Measurements from ENCODE around the gene ARMC8.

ARMC8 gene

GRCh38 chr3:138184994-138185393 lies 2.1 kb upstream of the ARMC8 start:
- DNase-seq (ENCODE audit: low spot score): no peak
- Histone ChIP-seq H3K27ac (no peak overlapping the region), H3K4me3 (no peak overlapping the region)
- TF ChIP-seq, protein P1, sequence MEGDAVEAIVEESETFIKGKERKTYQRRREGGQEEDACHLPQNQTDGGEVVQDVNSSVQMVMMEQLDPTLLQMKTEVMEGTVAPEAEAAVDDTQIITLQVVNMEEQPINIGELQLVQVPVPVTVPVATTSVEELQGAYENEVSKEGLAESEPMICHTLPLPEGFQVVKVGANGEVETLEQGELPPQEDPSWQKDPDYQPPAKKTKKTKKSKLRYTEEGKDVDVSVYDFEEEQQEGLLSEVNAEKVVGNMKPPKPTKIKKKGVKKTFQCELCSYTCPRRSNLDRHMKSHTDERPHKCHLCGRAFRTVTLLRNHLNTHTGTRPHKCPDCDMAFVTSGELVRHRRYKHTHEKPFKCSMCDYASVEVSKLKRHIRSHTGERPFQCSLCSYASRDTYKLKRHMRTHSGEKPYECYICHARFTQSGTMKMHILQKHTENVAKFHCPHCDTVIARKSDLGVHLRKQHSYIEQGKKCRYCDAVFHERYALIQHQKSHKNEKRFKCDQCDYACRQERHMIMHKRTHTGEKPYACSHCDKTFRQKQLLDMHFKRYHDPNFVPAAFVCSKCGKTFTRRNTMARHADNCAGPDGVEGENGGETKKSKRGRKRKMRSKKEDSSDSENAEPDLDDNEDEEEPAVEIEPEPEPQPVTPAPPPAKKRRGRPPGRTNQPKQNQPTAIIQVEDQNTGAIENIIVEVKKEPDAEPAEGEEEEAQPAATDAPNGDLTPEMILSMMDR (IDR thresholded peaks at IDR 0.05): no peak

- peak overlapping the region; percentile 97 for H3K4me3 ChIP-seq
- no peak overlapping the region for H3K27ac ChIP-seq
- TF ChIP-seq, protein P1 (IDR thresholded peaks at IDR 0.05): no peak
- DNase-seq (ENCODE audit: low spot score): no peak
Observed at GRCh38 chr3:138186221-138186620, 880 bp upstream of the ARMC8 start.

DNA sequence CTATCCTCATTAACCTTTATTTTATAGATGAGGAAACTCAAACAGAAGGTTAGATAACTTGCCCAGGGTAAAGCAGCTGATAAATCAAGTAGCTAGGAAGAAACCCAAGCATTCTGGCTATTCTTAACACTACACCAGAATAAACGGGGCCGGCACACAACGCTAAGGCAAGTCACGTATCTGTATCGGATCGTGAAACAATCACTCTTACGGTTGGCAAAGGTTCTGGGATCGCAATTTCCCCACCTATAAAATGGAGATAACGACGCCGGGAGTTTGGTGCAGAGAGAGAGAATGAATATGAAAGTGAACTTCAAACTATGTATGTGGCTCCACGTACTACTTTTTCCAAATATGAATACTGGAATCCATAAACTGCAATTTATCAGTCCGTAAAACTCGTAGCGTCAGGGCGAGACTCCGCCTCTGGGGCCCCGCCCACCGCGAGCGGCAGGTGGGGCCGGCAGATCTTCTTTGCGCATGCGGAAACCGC lies 252 bp upstream of the ARMC8 start:
- DNase-seq (ENCODE audit: low spot score): no peak
- Histone ChIP-seq H3K27ac (peak overlapping the region; percentile 89 to 98), H3K4me3 (peak overlapping the region; percentile 97)
- TF ChIP-seq, protein P1 (IDR thresholded peaks at IDR 0.05): no peak

DNA sequence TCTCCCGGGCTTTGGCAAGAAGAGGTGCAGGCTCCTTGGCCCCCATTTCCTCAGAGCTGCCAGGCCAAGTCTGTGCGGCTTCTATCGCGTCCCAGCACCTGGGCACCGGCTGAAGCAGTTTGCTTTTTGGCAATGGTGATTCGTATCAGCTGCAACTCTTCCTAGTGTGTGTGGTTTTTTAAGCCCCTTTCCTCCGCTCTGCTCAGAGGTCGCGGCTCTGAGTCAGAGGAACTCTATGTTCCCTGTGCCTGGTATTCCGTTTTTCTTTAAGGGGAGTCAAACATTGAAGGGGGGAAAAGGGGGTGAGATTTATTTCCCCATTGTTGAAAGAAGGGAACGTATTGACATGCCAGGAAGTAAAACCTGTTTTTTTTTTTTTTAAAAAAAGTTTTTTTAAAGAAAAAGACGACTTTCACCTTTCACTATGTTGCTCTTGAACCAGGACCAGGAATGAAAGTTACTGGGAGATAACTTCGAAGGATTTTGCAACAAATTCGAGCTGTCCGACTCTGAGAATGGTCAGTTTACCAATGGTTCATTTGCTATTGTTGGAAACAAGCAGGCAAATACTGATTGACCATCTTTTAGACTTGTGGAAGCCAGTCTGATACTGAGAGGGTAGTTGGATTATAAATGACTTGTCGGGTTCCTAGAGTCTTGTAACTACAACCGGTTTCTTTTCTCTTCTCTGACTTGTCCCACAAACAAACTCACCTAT lies 1.1 kb downstream of the ARMC8 start:
- DNase-seq (ENCODE audit: low spot score): peak; percentile 80
- H3K4me3 ChIP-seq: peak overlapping the region; percentile 97
- TF ChIP-seq, protein P1 (IDR thresholded peaks at IDR 0.05): no peak
- peak overlapping the region; percentile 89 to 98 for H3K27ac ChIP-seq

- TF ChIP-seq, protein P1 (IDR thresholded peaks at IDR 0.05): no peak
- no peak for DNase-seq (ENCODE audit: low spot score)
- Histone ChIP-seq H3K4me3 (no peak overlapping the region), H3K27ac (no peak overlapping the region)
Observed at GRCh38 chr3:138195481-138195880, 8.4 kb downstream of the ARMC8 start.

DNA sequence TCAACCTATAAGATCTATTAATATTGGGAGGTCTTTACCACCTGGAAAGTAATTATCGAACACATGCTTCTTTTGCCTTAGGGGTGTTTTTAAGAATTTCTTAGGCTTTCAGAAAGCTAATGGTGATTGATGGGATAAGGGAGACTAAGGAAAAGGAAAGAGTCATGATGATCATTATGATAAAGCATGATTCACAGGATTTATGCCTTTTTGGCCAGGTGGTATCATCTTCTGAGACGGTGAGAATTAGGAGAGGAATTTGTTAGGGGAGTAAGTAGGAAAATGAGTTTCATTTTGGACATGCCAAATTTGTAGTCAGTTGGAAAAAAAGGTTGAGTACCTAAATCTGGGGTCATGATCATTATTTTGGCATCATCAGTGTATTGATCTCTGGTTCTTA lies 8.9 kb downstream of the ARMC8 start:
- DNase-seq (ENCODE audit: low spot score): no peak
- TF ChIP-seq, protein P1 (IDR thresholded peaks at IDR 0.05): no peak
- Histone ChIP-seq H3K4me3 (no peak overlapping the region), H3K27ac (no peak overlapping the region)

- DNase-seq (ENCODE audit: low spot score): no peak
- TF ChIP-seq, protein P1 (IDR thresholded peaks at IDR 0.05): no peak
- H3K4me3 ChIP-seq: no peak overlapping the region
- H3K27ac ChIP-seq: no peak overlapping the region
Observed at GRCh38 chr3:138197058-138197457, 10.0 kb downstream of the ARMC8 start.

All from coronary artery (tissue), 2 donors.